Breast epithelium (tissue), 3 donors: ENCODE measurements around the gene FOXL1.

Experiments
- POLR2A ChIP-seq: fragments of 450-650 bp; IDR thresholded peaks from one replicate; pipeline ENCODE4 v1.6.1; 2016; ENCODE audit warnings: antibody characterized with exemption, mild to moderate bottlenecking, moderate library complexity
- POLR2AphosphoS5 ChIP-seq, 3 donors: sonication (generic); formaldehyde crosslinking; IDR thresholded peaks; one replicate each; pipeline ENCODE4 v1.6.1; 2017; ENCODE audit warnings: antibody characterized with exemption in 3 of 3
- TF ChIP-seq, protein P1 (sequence below), 3 donors: fragments of 450-650 bp; IDR thresholded peaks; one replicate each; pipeline ENCODE4 v1.5.1; 2016 to 2017; ENCODE audit warnings: antibody characterized with exemption in 3 of 3, mild to moderate bottlenecking in 3 of 3, moderate library complexity in 3 of 3

DNA sequence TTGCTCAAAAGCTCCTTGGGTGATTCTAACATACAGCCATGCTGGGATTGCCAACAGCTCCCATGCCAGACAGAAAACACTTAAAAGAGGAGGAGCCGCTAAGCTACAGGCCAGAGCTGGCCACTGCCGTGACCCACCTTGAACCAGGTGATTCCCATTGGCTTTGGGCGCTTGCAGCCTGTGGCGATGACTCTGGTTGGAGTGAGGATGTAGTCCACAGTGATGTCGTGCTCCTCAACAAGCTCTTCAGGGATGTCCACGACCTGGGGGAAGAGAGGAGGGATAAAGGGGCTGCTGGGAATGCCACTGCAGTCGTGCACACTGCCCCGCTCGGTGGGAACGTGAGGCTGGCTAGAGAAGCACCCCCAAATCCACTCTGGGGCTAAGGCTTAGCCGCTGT lies 36.8 kb upstream of the FOXL1 start:
- no peak for TF ChIP-seq POLR2AphosphoS5 (IDR thresholded peaks at IDR 0.05)
- TF ChIP-seq, protein P1, sequence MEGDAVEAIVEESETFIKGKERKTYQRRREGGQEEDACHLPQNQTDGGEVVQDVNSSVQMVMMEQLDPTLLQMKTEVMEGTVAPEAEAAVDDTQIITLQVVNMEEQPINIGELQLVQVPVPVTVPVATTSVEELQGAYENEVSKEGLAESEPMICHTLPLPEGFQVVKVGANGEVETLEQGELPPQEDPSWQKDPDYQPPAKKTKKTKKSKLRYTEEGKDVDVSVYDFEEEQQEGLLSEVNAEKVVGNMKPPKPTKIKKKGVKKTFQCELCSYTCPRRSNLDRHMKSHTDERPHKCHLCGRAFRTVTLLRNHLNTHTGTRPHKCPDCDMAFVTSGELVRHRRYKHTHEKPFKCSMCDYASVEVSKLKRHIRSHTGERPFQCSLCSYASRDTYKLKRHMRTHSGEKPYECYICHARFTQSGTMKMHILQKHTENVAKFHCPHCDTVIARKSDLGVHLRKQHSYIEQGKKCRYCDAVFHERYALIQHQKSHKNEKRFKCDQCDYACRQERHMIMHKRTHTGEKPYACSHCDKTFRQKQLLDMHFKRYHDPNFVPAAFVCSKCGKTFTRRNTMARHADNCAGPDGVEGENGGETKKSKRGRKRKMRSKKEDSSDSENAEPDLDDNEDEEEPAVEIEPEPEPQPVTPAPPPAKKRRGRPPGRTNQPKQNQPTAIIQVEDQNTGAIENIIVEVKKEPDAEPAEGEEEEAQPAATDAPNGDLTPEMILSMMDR (IDR thresholded peaks at IDR 0.05): no peak
- no peak for TF ChIP-seq POLR2A
